GM18858 (cell line): ENCODE results near the gene ASXL2.

ENCODE experiments used
- ATAC-seq: cut with Tn5 transposase; IDR thresholded peaks from one replicate; pipeline ENCODE4 v1.9.1; 2021; ENCODE audit not compliant: unreplicated experiment

ASXL2 gene

DNA sequence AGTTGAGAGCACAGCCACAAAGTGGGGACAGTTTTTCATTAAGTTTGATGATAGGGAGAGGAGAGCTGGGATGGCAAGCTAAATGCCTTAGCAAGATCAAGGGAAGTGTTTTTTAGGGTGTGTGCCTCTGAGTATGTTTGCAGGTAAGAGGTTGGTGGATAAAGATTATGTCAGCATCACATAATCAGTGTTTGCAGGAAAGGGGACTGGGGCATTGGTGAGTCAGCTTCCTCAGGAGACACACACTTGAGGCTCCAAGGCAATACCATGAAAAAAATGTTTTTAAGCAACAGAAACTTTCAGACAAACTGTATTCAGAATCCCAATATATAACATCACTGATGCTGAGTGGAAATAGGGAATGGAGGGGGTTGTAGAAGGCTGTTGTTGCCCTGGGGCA, 179.5 kb downstream of the ASXL2 start:
- ATAC-seq, result no peak

DNA sequence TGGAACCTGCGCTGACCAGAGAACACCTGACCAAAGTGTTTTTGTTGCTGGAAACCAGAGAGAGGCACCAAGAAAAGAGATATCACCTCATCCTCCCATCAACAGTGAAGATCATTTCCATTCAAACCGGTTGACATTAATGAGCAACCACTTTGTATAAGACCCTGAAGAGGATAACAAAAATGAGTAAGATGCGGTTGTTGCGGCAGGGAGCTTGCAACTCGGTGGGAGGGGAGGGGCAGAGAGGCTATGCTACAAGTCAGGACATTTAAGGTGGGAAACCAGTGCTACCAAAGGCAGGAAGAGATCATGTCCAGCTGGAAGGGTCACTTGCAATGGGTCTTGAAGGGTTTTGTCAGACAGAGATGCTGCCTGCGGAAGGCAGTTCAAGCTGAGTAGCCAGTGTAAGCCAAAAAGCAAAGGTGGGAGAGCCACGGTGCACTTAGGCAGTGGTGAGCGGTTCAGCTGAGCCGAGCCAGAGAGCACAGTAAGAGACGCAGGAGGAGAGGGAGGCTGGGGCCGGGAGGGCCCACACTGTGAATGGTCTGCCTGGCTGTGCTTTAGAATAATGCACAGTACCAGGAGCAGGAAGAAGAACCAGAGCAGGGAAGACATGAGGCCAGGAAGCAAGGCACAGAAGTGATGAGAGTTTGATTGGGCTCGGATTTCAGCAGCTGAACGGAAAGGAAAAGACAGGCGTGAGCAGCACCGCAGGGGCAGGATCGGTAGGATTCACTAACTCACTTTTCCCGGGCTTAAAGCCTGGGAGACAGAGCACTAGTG, 180.5 kb downstream of the ASXL2 start:
- no peak for ATAC-seq

DNA sequence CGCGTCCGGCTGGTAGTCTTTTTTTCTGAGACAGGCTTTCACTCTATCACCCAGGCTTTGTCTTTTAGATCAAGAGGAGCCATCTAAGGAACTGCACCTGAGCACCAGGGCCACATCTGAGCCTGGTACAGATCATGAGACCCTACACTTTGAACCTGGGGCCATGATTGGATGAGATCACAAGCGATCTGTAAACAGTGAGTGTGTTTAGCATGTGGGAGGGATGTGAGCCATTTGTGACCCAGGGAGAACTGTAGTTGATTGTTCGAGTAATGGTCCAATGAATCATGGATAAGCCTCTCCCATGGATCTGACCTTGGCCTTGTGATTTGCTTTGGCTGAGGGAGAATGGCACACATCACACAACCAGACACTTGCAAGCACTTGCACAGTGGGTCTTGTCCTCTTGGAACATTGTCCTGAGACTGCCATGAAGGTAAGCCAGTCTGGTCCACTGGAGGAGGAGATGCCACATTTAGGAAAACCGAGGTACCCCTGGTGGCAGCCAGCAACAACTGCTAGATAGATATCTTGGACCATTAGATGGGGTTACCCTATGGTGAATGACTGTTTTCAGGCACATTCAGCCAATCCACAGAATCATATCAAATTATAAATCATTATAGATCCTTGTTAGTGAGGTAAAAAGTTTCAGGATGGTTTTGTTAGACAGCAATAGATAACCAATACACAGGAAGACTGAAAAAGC, 185.4 kb downstream of the ASXL2 start:
- ATAC-seq, result no peak

DNA sequence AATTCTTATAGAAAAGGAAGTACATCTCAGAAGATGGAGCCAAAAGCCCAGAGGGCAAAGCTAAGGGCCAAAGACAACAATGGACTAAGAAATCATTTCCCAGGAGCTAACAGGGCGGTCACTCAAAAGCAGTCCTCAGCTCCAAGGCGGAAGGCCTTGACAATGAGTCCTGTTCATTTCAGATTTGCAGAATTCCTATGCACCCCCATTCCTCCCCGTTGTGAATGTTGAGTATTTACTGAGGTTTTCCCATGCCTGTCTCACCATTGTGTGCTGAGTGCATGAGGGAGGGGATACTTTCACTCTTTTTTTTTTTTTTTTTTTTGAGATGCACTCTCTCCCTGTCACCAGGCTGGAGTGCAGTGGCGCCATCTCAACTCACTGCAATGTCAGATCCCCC, 186.1 kb downstream of the ASXL2 start:
- ATAC-seq, result no peak

DNA sequence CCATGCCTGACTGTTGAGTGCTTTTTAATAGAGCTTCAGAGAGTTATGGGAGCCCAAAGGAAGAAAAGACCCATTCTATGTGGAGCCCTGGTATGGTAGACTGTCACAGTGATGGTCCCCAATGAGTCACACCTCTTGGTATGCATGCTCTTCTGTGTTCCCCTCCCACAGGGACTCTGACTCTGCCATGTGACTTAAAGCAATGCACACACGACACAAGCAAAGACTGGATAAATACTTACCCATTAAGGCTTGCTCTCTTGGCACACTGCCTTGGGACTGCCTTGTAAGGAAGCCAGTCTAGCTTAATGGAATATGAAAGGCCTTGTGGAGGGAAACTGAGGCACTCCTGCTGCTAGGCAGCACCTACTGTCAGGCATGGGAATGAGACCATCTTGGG, 188.2 kb downstream of the ASXL2 start:
- no peak for ATAC-seq

DNA sequence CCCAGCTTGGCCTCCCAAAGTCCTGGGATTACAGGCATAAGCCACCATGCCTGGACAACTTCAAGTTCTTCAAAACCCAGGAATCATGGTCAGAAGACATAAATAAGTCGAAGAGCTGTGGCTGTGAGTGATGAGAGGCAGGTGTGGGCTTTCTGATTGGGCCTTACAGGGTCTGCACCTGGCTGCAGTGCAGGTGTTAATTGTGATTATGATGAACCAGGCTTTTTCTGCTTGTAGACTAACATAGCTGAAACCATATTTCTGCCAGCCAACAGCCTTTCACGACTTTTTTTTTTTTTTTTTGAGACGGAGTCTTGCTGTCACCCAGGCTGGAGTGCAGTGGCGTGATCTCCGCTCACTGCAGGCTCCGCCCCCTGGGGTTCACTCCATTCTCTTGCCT, 190.1 kb downstream of the ASXL2 start:
- no peak for ATAC-seq

DNA sequence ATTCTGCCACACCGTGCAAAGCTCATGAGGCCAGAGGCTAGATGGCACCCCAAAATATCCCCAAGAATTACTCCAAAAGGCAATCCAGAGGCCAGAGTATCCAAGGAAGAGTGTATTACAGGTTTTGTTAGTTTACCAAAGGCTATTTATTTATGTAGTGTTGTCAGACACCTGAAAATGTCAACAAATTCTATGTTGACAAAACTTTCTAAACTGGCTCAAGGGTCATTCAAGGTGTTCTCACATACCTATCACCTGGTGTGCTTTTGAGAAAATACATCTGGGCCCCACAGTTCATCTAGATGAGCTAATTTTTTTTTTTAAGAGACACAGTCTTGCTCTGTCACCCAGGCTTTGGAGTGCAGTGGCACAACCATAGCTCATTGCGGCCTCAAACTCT, 192.5 kb downstream of the ASXL2 start:
- no peak for ATAC-seq

DNA sequence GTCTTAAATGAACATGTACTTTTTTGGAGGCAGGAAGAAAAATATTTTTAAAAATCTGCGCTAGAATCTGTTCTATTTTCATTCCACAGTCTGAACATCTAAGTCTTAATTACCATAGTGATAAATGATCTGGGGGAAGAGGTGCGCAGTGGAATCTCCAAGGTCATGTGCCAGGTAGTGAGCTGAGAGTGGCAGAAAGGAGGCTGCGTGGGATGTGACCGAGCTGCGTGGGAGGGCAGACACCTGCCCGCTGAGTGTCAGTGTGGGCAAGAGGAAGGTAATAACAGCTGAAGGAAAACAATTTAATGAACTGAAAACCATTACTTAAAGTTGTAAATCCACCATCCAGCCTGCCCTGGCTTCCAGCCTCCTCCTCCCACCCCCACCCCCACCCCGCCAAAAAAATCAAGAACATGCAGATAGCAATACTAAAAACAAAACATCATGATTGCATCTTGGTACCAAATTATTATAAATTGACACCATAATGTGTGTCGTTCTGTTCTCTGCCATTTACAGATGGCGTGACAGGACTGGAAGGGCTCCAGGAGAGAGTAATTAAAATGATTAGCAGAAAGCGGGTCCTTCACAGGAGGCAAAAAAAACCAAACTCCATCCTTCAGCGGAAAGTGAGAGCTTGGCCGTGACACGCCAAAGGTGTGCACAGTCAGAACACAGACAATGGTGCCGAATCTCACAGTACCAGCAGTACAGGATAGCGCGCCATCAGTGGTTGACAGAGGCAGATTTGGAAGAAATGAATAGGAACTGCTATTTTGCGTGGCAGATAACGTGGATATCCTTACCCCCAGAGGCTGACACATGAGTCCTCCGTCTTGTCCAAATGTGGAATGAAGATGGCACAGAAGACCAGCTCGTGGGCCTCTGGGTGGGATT, 193.5 kb downstream of the ASXL2 start:
- no peak for ATAC-seq
